OCI-LY1 (cell line): ENCODE data around the gene MARVELD2.

ENCODE experiments used
- EZH2 ChIP-seq: fragments of 200-600 bp; sonication (generic), shearing (Covaris generic); IDR thresholded peaks from 2 replicates; pipeline ENCODE4 v1.8.0; 2017; ENCODE audit warnings: borderline replicate concordance, mixed run types, mild to moderate bottlenecking, antibody characterized with exemption, low read length, moderate library complexity, mixed read lengths
- TF ChIP-seq, protein P1 (sequence below): fragments of 200-600 bp; sonication (generic), shearing (Covaris generic); IDR thresholded peaks from 2 replicates; pipeline ENCODE4 v1.5.1; 2017; ENCODE audit warnings: mild to moderate bottlenecking, antibody characterized with exemption, low read length, moderate library complexity, mixed read lengths

DNA sequence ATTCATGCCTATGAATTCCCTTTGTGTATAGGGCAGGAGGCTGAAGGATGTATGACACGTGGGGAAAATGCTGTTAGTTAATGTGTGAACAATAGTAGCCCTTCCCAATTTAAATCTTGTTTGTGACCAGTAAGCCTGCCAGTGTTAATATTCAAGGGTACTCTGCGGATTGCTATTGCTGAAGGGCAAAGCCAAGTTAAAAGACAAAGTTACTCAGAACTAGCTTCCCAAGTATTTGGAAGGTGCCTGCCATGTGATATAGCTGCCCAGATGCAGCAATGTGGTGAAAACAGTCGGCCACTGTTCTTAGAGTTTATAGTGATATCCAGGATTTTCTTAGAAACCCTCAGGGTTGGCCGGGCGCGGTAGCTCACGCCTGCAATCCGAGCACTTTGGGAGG lies 34.6 kb downstream of the MARVELD2 start:
- TF ChIP-seq, protein P1, sequence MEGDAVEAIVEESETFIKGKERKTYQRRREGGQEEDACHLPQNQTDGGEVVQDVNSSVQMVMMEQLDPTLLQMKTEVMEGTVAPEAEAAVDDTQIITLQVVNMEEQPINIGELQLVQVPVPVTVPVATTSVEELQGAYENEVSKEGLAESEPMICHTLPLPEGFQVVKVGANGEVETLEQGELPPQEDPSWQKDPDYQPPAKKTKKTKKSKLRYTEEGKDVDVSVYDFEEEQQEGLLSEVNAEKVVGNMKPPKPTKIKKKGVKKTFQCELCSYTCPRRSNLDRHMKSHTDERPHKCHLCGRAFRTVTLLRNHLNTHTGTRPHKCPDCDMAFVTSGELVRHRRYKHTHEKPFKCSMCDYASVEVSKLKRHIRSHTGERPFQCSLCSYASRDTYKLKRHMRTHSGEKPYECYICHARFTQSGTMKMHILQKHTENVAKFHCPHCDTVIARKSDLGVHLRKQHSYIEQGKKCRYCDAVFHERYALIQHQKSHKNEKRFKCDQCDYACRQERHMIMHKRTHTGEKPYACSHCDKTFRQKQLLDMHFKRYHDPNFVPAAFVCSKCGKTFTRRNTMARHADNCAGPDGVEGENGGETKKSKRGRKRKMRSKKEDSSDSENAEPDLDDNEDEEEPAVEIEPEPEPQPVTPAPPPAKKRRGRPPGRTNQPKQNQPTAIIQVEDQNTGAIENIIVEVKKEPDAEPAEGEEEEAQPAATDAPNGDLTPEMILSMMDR: no peak
- TF ChIP-seq EZH2: no peak
